AG09319 (cell line): Measurements from ENCODE around the gene UPB1.
"Not testable (repeated sequence)": the region's sequence is repeated elsewhere in the genome, so short reads cannot be mapped to it uniquely, and the experiment has no call there.

ENCODE experiments used
- DNase-seq: peaks from one replicate; pipeline ENCODE4 v3.0.0-alpha.2; 2010; ENCODE audit warnings: low read depth; ENCODE audit errors: extremely low read depth
- CTCF ChIP-seq: IDR thresholded peaks from 2 replicates; pipeline ENCODE4 v1.5.1; 2011; ENCODE audit warnings: low read depth, mild to moderate bottlenecking, inconsistent platforms, low read length, moderate library complexity

UPB1 gene

GRCh38 chr22:24529898-24530297 lies 34.8 kb downstream of the UPB1 start:
- DNase-seq: no peak
- TF ChIP-seq CTCF: no peak

GRCh38 chr22:24530968-24531367 lies 35.8 kb downstream of the UPB1 start:
- DNase-seq: not testable (repeated sequence)

GRCh38 chr22:24532075-24532474 lies 36.9 kb downstream of the UPB1 start:
- DNase-seq: no peak

GRCh38 chr22:24535348-24535747 lies 40.2 kb downstream of the UPB1 start:
- TF ChIP-seq CTCF: no peak

More at GRCh38 chr22:24532075-24532474, 36.9 kb downstream of the UPB1 start:
- no peak for TF ChIP-seq CTCF

GRCh38 chr22:24536089-24536488 lies 41.0 kb downstream of the UPB1 start:
- DNase-seq: no peak
- no peak for TF ChIP-seq CTCF

More at GRCh38 chr22:24535348-24535747, 40.2 kb downstream of the UPB1 start:
- no peak for DNase-seq

GRCh38 chr22:24540470-24540869 lies 45.3 kb downstream of the UPB1 start:
- DNase-seq: no peak
- no peak for TF ChIP-seq CTCF

GRCh38 chr22:24541681-24542515 lies 46.8 kb downstream of the UPB1 start:
- DNase-seq: no peak
- TF ChIP-seq CTCF: no peak

GRCh38 chr22:24542641-24543040 lies 47.5 kb downstream of the UPB1 start:
- TF ChIP-seq CTCF: no peak
- DNase-seq: no peak
